GM18507 (cell line): ENCODE measurements around the gene PUSL1.

ENCODE experiments used
- DNase-seq: peaks from one replicate; pipeline ENCODE4 v3.0.0; 2011; ENCODE audit warnings: low read depth; ENCODE audit not compliant: insufficient read length; ENCODE audit errors: extremely low spot score
- FAIRE-seq: peaks from 2 replicates; lab custom pipeline; 2011; peaks lifted over from hg19 to GRCh38; lab: Jason Lieb, UNC

The PUSL1 gene

DNA sequence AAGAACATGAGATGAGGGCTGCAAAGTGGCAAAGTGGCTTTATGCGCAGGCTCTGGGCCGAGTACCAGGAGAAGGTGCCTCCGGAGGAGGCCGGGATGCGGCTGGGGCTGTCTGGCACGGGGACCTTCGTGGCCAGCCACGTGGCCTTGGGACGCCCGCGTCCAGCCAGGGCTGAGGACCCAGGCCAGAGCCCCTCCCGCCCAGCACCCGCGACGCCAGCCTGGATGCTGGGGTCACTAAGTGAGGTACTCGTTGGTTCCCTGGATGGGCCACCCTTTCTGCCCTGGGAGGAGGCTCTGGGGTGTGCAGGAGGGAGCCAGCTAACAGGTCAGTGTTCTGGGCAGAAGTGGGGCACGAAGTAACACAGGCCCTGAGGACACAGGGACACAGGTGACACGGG lies 15.5 kb upstream of the PUSL1 start:
- no peak for FAIRE-seq
- DNase-seq, result no peak

DNA sequence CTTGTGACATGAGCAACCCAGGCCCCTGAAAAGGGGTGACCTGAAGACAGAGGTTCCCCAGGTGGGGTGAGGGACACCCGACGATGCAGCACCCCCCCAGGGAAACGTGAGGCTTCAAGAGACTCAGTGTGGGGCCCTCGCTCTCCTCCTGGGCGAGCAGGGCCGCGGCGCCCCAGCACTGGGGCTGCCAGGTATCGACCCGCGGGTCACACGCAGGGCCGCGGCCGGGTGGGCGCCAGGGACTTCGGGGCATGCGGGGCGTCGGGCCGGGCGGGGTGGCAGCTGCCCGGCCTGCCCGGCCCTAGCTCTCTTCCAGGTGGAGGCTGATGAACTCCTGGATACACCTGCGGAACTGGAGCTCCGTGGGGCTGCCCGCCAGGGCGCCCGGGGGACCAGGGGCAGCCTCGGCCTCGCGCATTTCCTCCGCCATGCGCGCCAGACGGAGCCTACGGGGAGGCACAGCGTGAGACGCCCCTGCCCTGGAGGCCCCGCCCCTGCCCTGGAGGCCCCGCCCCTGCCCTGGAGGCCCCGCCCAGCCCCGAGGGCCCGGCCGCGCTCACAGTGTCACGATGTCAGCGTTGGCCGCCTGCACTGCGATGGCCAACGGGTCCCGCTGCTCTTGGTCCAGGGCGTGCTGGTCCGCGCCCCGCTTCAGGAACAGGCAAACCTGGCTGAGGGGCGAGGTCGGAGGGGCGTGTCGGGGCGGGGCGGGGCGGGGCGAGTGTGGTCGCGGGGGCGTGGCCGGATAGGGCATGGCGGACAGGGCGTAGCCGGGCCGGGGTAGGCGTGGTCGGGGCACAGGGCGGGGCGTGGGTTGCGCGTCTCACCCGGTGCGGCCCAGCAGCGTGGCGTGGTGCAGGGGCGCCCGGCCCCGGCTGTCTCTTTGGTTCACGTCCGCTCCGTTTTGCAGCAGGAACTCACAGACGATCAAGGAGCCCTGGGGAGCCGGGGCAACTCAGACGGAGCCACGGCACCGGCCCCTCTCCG lies 14.8 kb upstream of the PUSL1 start:
- FAIRE-seq (no peak), DNase-seq (no peak)

DNA sequence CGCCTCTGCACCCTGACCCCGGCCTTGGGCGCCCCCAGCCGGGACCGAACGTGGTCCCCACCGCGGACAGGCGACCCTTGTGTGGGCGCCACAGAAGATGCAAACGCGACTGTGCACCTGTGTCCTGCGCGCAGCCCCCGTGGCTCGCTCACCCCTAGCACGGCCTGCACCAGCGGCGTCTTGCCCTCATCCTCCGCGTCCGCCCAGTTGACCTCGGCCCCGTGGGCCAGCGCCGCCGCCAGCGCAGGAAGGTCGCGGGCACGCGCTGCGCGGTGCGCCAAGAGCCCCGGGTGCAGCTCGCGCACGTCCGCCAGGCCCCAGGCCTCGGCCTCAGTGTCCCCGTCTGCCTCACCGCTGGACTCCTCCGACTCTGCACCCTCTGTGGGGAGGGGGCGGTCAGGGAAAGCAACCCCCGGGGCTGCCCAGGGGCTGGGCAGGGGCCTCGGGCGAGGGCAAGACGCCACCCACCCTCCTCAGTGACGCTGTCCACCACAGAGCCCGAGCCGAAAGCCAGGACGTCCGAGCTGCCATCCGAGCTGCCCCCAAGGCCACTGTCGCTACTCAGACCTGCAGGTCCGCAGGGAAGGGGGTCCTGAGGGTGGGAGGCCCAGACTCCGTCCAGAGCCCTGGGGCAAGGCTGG lies 14.0 kb upstream of the PUSL1 start:
- DNase-seq, result no peak
- FAIRE-seq, result no peak

DNA sequence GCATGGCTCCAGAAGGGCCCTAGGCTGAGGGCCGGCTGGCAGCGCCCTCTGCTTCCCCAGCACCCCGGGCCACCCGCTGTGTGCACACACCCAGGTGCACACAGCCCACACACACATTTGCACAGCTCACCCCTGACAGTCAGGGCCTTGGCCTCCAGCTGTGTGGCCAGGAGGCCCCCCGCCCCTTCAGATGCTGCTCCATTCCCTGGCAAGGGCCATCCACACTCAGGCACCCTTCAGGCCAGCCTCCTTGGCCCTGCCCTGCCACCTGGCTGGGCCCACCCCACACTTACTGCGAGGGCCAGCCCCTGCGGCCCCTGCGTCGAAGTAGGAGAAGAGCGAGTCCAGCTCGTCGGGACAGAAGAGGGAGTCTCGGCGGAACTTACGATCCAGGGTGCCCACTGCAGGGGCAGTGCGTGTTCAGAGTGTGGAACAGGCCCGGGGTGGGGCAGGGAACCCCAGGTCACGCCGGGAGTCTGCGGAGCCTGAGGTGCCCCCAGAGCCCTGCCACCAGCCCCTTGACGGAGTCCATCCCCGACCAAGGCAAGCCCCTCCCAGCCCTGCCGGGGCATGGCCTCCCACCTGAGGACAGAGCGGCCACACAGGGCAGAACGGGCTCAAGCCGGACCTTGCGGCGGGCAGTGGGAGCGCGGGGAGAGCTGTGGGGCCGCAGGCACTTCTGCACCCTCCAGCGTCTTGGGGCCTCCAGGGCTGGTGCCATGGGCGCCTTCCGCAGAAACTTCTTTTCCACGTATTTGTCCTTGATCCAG lies 13.1 kb upstream of the PUSL1 start:
- no peak for FAIRE-seq
- DNase-seq, result no peak

GRCh38 chr1:1296070-1297061 lies 12.0 kb upstream of the PUSL1 start:
- FAIRE-seq (no peak), DNase-seq (no peak)

DNA sequence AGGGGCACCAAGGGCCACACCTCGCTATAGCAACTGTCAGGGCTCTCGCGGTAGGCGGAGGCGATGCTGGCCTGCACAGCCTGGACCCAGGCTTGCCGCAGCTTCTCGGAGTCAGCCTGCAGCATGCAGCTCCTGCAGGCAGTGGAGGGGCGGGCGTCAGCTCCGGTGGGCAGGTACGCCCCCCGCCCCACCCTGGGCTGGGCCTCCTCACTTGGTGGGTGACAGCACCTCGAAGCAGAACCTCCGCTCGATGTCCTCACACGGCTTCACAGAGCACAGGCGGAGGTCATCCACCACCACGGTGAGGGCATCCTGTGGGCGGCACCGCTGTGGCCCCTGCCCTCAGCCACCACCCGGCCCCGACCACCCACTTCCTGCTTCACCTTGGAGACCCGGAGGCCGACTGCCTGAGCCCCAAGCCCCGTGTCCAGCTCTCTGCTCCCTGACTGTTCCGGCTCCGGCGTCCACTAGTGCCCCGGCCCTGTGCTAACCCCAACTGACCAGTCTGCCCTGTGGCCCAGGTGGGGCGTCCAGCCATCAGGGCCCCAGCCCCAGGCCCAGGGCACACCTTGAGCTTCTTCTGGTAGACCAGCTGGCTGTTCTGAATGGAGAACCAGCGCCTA lies 10.5 kb upstream of the PUSL1 start:
- no peak for DNase-seq
- no peak for FAIRE-seq

GRCh38 chr1:1298861-1299685 lies 9.3 kb upstream of the PUSL1 start:
- FAIRE-seq (no peak), DNase-seq (no peak)

GRCh38 chr1:1299686-1300351 lies 8.6 kb upstream of the PUSL1 start:
- no peak for DNase-seq
- FAIRE-seq, result peak; percentile 68

GRCh38 chr1:1300352-1300739 lies 8.1 kb upstream of the PUSL1 start:
- FAIRE-seq (no peak), DNase-seq (no peak)

DNA sequence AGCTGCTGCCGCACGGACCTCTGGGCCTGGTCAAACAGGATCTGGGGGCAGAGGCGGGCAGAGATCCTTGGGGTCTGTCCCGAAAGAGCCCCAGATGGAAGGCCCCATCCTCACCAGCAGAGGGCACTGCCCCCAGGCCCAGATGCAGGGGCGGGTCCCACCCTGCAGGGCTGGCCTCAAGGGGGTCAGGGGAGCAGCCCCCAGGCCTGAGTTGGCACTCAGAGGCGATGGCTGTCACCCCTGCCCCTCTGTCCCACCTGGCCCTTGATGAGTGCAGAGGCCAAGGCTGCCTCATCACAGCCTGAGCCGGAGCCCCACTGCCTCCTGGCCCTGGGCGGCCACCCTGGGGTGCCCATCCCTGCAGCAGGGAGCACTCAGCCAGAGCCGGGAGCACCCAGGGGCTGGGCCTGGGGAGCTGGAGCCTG lies 6.4 kb upstream of the PUSL1 start:
- FAIRE-seq (no peak), DNase-seq (no peak)

DNA sequence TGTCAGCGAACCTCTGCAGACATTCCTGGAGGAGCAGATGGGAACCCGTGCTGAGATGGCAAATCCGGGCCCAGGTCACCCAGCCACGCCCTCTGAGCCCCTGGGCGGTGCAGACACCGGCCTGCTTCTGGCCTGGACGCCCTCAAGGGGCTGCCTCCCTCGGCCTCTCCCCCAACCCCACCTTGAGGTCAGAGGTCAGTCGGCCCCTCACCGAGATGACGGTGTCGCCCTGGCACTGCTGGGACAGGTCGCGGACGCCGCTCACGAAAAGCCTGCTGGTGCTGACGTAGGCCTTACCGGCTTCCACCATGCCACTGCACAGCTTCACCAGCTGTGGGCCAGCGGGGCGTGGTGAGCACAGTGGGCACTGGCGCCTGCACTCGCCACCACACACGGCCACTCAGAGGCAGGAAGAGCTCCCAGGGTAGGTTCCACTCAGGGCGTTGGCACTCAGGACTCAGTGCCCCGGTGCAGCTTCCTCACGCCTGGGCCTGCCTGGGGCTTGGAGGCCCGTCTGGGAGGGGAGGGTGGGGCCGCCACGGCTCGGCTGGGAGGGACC lies 5.4 kb upstream of the PUSL1 start:
- FAIRE-seq (no peak), DNase-seq (no peak)

- no peak for DNase-seq
- no peak for FAIRE-seq
Observed at GRCh38 chr1:1303736-1304135, 4.7 kb upstream of the PUSL1 start.

- DNase-seq (no peak), FAIRE-seq (no peak)
Observed at GRCh38 chr1:1304331-1305299, 3.8 kb upstream of the PUSL1 start.

- no peak for DNase-seq
- FAIRE-seq, result peak; percentile 68
Observed at GRCh38 chr1:1305300-1306069, 2.9 kb upstream of the PUSL1 start.

- FAIRE-seq (no peak), DNase-seq (no peak)
Observed at GRCh38 chr1:1306070-1306660, 2.2 kb upstream of the PUSL1 start.
